Measurements from ENCODE around the gene MORC4.

GRCh38 chrX:106921637-106922036 lies 78.4 kb downstream of the MORC4 start:
- no peak for TF ChIP-seq CTCF (conservative IDR thresholded peaks at IDR 0.05; ENCODE audit: low read depth, low read length)
- TF ChIP-seq MXI1 (IDR thresholded peaks at IDR 0.05; ENCODE audit: borderline replicate concordance, low read depth, low read length): no peak
- no peak for TF ChIP-seq USF2 (IDR thresholded peaks at IDR 0.05; ENCODE audit: low read depth, low read length)
